Activated CD4-positive, alpha-beta memory T cell treated with anti-CD3 and anti-CD28 coated beads, Interleukin-2, amount 10 ng/mL, durations not matched to agents 7 days and 5 days (primary cell): ENCODE measurements around the gene TMEM170B. TPM values are rescaled to one million over a fixed set of nuclear protein-coding genes. Genes with fewer than 3 reads are reported as not detected.
A peak's percentile ranks its signal among the peaks of the same experiment; 100 is the strongest.

ENCODE experiments used
- CTCF ChIA-PET: fragments of 350-600 bp; sonication (Branson Sonifier 250); formaldehyde crosslinking; loops from one replicate; lab custom pipeline; 2021; ENCODE audit warnings: antibody characterized with exemption, inconsistent platforms; lab: Charles Lee
- POLR2A ChIA-PET: fragments of 350-600 bp; sonication (Branson Sonifier 250); formaldehyde crosslinking; loops from one replicate; lab custom pipeline; 2021; ENCODE audit warnings: antibody characterized with exemption; lab: Charles Lee
- DNase-seq: peaks from one replicate; pipeline ENCODE4 v3.0.0-alpha.2; 2020
- H3K27ac Mint-ChIP-seq: one replicate; pipeline ENCODE4 v1.8.0; 2021; ENCODE audit warnings: mild to moderate bottlenecking, mixed read lengths
- H3K27me3 Mint-ChIP-seq: one replicate; pipeline ENCODE4 v1.8.0; 2021; ENCODE audit warnings: mixed read lengths
- H3K36me3 Mint-ChIP-seq: one replicate; pipeline ENCODE4 v1.8.0; 2021; ENCODE audit warnings: low read depth, mixed read lengths
- H3K4me1 Mint-ChIP-seq: one replicate; pipeline ENCODE4 v1.8.0; 2021; ENCODE audit warnings: mixed read lengths
- H3K4me3 Mint-ChIP-seq: one replicate; pipeline ENCODE4 v1.8.0; 2021; ENCODE audit warnings: mild to moderate bottlenecking, mixed read lengths
- H3K9me3 Mint-ChIP-seq: one replicate; pipeline ENCODE4 v1.8.0; 2021; ENCODE audit warnings: mixed read lengths
- total RNA-seq, 2 experiments: library from RNA; stranded (reverse); gene quantifications; one replicate each; pipeline ENCODE4 v1.2.3, GENCODE V29; 2021

Gene TMEM170B, protein sequence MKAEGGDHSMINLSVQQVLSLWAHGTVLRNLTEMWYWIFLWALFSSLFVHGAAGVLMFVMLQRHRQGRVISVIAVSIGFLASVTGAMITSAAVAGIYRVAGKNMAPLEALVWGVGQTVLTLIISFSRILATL
- under 1 TPM; 0.48 to 0.50 TPM for total RNA-seq

- ChIA-PET CTCF (no interaction called here), POLR2A (interaction anchor here (1.4 kb wide), 1 partner anchor 443 kb away, joined by 4 read pairs; no protein-coding TSS in a partner anchor)
- Mint-ChIP-seq H3K27me3 (peaks cover 48% of the 10 kb centered on the region), H3K9me3 (no peaks in the 10 kb centered on the region), H3K4me1 (peaks cover 12% of the 10 kb centered on the region), H3K4me3 (peak within 1 kb of the TSS; percentile 70), H3K36me3 (no peaks in the 10 kb centered on the region), H3K27ac (no peak within 1 kb of the TSS)
- peak; percentile 92 for DNase-seq
These were observed at the start of gene TMEM170B for GRCh38 chr6:11537229-11538051. TSS of gene TMEM170B (plus strand) at chr6:11537749. CDS start at chr6:11538278, 529 bp downstream.

- peaks cover 2% of the 10 kb centered on the region for H3K27me3 Mint-ChIP-seq
- no peak for DNase-seq
- ChIA-PET POLR2A (no interaction called here), CTCF (no interaction called here)
- no peak overlapping the region for H3K4me3 Mint-ChIP-seq
- H3K4me1 Mint-ChIP-seq, result peaks cover 10% of the 10 kb centered on the region
- no peaks in the 10 kb centered on the region for H3K9me3 Mint-ChIP-seq
- no peaks in the 10 kb centered on the region for H3K36me3 Mint-ChIP-seq
- H3K27ac Mint-ChIP-seq, result no peak overlapping the region
These were observed 46.6 kb upstream of the TMEM170B start for GRCh38 chr6:11490996-11491395.

DNA sequence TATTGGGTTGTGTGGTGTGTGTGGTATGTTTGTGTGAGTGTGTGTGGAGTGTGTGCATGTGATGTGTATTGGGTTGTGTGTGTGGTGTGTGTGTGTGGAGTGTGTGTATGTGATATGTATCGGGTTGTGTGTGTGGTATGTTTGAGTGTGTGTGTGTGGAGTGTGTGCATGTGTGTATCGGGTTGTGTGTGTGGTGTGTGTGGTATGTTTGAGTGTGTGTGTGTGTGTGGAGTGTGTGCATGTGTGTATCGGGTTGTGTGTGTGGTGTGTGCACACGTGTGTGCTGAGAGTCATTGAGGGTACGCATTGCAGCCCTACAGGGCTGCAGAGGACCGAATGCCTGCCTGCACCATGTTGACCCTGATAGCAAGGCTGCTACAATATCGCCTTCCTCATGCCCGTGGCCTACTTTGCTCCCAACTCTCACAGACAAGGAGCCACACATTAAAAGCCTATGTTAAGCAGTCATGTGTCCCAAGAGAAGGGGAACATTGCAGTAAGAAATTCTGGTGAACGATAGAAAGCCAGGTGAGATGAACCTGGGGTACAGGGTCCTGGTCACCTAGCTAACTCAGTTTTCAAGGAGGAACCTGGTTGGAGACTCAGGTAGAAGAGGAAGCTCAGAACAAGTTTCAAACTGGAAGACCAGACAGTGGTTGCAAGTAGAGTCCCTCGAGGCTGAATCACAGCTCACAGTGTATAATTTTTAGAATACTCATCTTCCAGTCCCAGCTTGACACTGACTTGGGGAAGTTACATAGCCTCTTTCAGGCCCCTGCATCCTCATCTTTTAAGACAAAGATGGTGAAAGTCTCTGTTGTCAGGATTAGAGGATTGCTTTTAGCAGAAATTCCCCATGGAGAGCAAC, 45.7 kb upstream of the TMEM170B start:
- Mint-ChIP-seq H3K4me3 (no peak overlapping the region), H3K9me3 (no peaks in the 10 kb centered on the region), H3K27ac (no peak overlapping the region), H3K27me3 (peaks cover 2% of the 10 kb centered on the region), H3K36me3 (no peaks in the 10 kb centered on the region), H3K4me1 (peaks cover 12% of the 10 kb centered on the region)
- DNase-seq, result no peak
- CTCF ChIA-PET, result no interaction called here
- POLR2A ChIA-PET, result no interaction called here

DNA sequence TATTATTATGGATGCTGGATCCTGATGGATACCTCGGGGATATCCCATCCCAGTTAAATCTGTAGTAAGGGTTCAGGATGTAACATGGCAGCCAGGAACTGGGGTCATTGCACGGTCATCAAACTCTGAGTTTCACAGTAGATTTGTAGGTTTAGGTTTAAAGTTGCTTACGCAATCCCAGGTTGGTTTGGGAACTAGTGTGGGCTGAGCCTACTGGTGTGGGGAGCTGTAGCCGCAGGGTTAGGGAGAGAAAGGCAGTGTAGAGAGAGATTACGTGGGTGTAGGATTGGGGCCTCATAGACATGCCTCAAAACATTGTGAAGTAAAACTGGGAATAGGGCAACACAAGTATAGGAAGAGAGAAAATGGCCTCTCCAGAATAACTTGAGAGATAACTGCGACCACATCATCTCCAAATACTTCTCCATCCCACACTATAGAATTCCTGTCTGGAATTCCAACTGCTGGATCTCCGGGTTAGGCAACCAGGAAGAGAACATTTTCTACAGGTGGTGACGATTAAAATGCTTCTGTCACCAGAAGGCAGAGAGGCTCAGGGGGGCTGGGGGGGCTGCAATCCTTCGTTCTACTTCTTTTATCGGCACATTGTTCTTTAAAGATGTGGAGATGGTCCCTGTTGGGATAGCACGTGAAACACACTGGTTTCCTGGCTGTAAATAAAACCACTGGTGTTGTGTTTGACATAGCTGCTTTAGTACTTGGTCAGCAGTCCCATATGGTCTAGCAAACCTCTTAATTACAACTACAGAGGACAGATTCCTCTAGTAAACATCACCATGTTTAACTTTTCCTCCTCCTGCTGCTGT, 44.9 kb upstream of the TMEM170B start:
- no peak overlapping the region for H3K4me3 Mint-ChIP-seq
- peaks cover 2% of the 10 kb centered on the region for H3K27me3 Mint-ChIP-seq
- no peak for DNase-seq
- H3K4me1 Mint-ChIP-seq, result peaks cover 12% of the 10 kb centered on the region
- POLR2A ChIA-PET, result no interaction called here
- H3K36me3 Mint-ChIP-seq, result no peaks in the 10 kb centered on the region
- no peaks in the 10 kb centered on the region for H3K9me3 Mint-ChIP-seq
- CTCF ChIA-PET, result interaction anchor here (1.0 to 6.2 kb wide), 3 partner anchors 17 to 348 kb away, joined by 3 to 85 read pairs (median 3); no protein-coding TSS in a partner anchor
- no peak overlapping the region for H3K27ac Mint-ChIP-seq

DNA sequence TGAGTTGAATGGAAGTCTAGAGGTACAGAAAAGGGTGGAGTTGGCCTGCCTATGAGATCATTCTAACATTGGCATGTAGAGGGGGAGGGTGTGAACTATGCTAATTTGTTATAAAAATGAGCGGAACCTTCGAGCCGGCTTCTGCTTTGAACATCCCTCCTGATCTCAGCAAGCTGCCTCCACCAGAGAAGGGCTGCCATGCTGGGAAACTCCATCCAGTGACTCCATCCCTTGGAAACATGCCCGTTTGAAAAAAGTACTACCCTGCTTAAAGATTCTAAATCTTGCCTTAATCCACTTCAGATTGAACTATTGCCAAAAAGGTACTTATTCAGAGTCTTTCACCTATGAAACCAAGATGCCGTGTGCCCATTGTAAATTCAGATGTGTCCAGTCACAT, 43.6 kb upstream of the TMEM170B start:
- H3K36me3 Mint-ChIP-seq, result no peaks in the 10 kb centered on the region
- H3K27me3 Mint-ChIP-seq, result peaks cover 2% of the 10 kb centered on the region
- no peak overlapping the region for H3K4me3 Mint-ChIP-seq
- no peak for DNase-seq
- ChIA-PET CTCF (interaction anchor here (0.7 to 6.2 kb wide), 4 partner anchors 16 to 350 kb away, joined by 3 to 85 read pairs (median 4); no protein-coding TSS in a partner anchor), POLR2A (interaction anchor here (3.2 kb wide), 1 partner anchor 262 kb away, joined by 11 read pairs; the partner anchor contains the start of gene NEDD9)
- no peaks in the 10 kb centered on the region for H3K9me3 Mint-ChIP-seq
- peaks cover 12% of the 10 kb centered on the region for H3K4me1 Mint-ChIP-seq
- H3K27ac Mint-ChIP-seq, result no peak overlapping the region

DNA sequence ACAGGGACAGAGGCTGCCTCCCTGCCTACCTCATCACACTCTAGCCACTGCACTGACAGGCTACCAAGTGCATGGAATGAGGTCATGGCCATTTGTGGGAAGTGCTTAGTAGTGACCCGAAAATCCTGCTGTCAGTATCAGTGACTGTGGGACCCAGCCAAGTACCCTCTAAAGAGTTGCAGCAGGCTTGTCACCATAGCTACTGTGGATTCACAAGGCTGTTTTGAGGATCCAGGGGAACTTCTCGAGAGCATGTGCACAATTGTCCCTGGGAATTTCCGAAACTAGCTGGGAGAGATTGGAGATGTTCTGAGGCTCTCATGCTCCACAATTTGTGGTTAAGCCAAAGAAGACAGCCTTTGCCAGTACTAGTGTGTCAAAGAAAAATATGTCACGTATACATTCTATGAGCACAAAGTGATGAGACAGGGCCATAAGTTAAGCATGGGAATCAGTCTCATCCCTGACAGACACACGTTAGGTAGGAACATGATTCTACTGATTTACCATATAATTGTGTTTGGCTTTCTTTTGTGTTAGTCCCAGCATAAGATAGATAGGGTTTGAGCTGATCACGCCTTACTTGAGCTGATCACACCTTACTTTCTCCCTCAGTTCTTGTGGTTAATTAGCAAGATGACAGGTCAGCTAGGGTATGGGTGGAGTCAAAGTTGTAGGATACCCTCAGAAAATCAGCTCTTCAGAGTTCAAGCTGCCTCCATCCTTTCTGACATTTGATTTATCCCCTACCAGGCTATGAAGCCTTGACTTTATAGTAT, 42.6 kb upstream of the TMEM170B start:
- no peak overlapping the region for H3K27ac Mint-ChIP-seq
- no peak overlapping the region for H3K4me3 Mint-ChIP-seq
- CTCF ChIA-PET, result interaction anchor here (0.6 to 6.2 kb wide), 36 partner anchors 8 to 1015 kb away, joined by 3 to 85 read pairs (median 5); partner anchors contain the start of genes NEDD9 and SMIM13
- POLR2A ChIA-PET, result interaction anchor here (0.9 to 3.2 kb wide), 5 partner anchors 36 to 351 kb away, joined by 3 to 11 read pairs (median 3); partner anchors contain the start of gene NEDD9
- H3K36me3 Mint-ChIP-seq, result no peaks in the 10 kb centered on the region
- H3K9me3 Mint-ChIP-seq, result no peaks in the 10 kb centered on the region
- no peak for DNase-seq
- H3K27me3 Mint-ChIP-seq, result no peaks in the 10 kb centered on the region
- peaks cover 12% of the 10 kb centered on the region for H3K4me1 Mint-ChIP-seq

GRCh38 chr6:11495565-11496145, 41.9 kb upstream of the TMEM170B start:
- peaks cover 12% of the 10 kb centered on the region for H3K4me1 Mint-ChIP-seq
- ChIA-PET POLR2A (interaction anchor here (0.7 to 3.2 kb wide), 7 partner anchors 36 to 351 kb away, joined by 3 to 11 read pairs (median 3); partner anchors contain the start of gene NEDD9), CTCF (interaction anchor here (0.6 to 6.2 kb wide), 48 partner anchors 8 to 1016 kb away, joined by 3 to 85 read pairs (median 4); partner anchors contain the start of genes NEDD9 and SMIM13)
- H3K27me3 Mint-ChIP-seq, result no peaks in the 10 kb centered on the region
- no peak for DNase-seq
- H3K27ac Mint-ChIP-seq, result no peak overlapping the region
- no peaks in the 10 kb centered on the region for H3K36me3 Mint-ChIP-seq
- no peaks in the 10 kb centered on the region for H3K9me3 Mint-ChIP-seq
- no peak overlapping the region for H3K4me3 Mint-ChIP-seq

DNA sequence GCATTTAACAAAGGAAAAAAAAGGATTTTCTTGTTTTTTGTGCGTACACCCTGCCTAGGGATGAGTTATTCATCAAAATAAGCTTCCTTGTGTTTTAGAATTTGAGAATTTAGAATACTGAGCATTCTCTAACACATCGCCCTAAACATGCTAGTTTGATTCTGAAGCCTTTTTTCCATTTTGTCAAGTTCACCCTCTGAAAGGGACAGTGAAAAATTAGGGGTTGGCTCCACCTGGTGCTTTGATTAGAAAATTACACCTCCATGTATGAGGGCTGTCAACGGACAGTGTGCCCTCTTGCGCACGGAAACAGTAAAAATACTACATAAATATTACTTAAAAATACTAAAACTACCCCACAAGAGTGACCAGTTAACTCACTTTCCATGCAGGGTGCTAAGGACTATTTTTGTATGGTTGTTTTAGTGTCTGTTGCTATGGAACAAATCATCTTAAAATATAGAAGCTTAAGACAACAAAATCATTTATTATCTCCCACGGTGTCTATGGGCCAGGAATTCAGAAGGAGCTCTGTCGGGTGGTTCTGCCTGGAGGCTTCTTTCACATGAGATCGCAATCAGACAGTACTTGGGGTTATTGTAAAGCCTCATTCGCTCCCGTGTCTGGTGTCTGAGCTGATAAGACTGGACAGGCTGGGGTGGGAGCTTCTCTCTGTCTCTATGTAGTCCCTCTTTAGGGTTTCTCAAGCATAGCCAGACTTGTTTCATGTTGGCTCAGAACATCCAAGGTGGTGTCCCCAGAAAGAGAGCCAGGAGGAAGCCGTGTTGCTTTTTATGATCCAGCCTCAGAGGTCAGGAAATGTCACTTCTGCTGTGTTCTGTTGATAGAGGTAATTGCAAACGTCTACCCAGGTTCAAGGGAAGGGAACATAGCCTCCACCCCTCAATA, 41.1 kb upstream of the TMEM170B start:
- peak; percentile 75 for DNase-seq
- no peaks in the 10 kb centered on the region for H3K27me3 Mint-ChIP-seq
- CTCF ChIA-PET, result interaction anchor here (0.6 to 6.2 kb wide), 56 partner anchors 9 to 1016 kb away, joined by 3 to 85 read pairs (median 4); partner anchors contain the start of genes NEDD9 and SMIM13
- POLR2A ChIA-PET, result interaction anchor here (0.7 to 3.2 kb wide), 8 partner anchors 37 to 352 kb away, joined by 3 to 11 read pairs (median 3); partner anchors contain the start of gene NEDD9
- H3K4me3 Mint-ChIP-seq, result no peak overlapping the region
- no peaks in the 10 kb centered on the region for H3K36me3 Mint-ChIP-seq
- H3K4me1 Mint-ChIP-seq, result peaks cover 12% of the 10 kb centered on the region
- no peak overlapping the region for H3K27ac Mint-ChIP-seq
- H3K9me3 Mint-ChIP-seq, result no peaks in the 10 kb centered on the region

DNA sequence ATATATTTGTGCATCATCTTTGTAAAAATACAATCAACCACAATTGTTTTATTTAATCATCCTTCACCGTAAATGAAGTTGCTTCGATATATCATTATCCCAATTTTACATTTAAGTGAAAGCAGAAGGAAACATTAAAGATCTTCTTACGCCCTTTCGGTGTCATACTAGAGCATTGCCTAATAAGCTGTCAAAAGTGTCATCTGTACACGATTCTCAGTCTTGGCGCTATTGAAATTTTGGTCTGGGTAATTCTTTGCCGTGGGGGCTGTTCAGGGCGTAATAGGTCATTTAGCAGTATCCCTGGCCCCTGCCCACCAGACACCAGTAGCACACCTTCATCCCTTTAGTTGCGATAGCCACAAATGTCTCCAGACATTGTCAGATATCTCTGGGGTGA, 40.4 kb upstream of the TMEM170B start:
- POLR2A ChIA-PET, result interaction anchor here (0.9 to 3.2 kb wide), 2 partner anchors 265 to 353 kb away, joined by 3 to 11 read pairs; partner anchors contain the start of gene NEDD9
- peaks cover 12% of the 10 kb centered on the region for H3K4me1 Mint-ChIP-seq
- CTCF ChIA-PET, result interaction anchor here (0.6 to 6.2 kb wide), 31 partner anchors 11 to 542 kb away, joined by 3 to 85 read pairs (median 5); partner anchors contain the start of gene NEDD9
- peaks cover 1% of the 10 kb centered on the region for H3K27me3 Mint-ChIP-seq
- no peak for DNase-seq
- H3K27ac Mint-ChIP-seq, result no peak overlapping the region
- no peak overlapping the region for H3K4me3 Mint-ChIP-seq
- no peaks in the 10 kb centered on the region for H3K9me3 Mint-ChIP-seq
- H3K36me3 Mint-ChIP-seq, result no peaks in the 10 kb centered on the region

- POLR2A ChIA-PET, result no interaction called here
- peaks cover 4% of the 10 kb centered on the region for H3K27me3 Mint-ChIP-seq
- no peaks in the 10 kb centered on the region for H3K9me3 Mint-ChIP-seq
- H3K4me1 Mint-ChIP-seq, result peaks cover 12% of the 10 kb centered on the region
- CTCF ChIA-PET, result interaction anchor here (0.9 to 6.2 kb wide), 3 partner anchors 78 to 543 kb away, joined by 3 to 85 read pairs (median 6); no protein-coding TSS in a partner anchor
- DNase-seq, result no peak
- H3K36me3 Mint-ChIP-seq, result no peaks in the 10 kb centered on the region
- H3K4me3 Mint-ChIP-seq, result no peak overlapping the region
- no peak overlapping the region for H3K27ac Mint-ChIP-seq
These were observed 39.7 kb upstream of the TMEM170B start for GRCh38 chr6:11497881-11498280.
